B cell (primary cell): ENCODE results near the gene CASK. TPM values are rescaled to one million over a fixed set of nuclear protein-coding genes. Genes with fewer than 3 reads are reported as not detected.

Source experiments
- ATAC-seq: fragments of 200-7000 bp; cut with Tn5 transposase; one replicate; pipeline ENCODE4 v1.10.0; 2021; ENCODE audit warnings: low read depth, mild to moderate bottlenecking, moderate number of reproducible peaks, moderate library complexity
- CTCF ChIA-PET: fragments of 350-600 bp; sonication (Branson Sonifier 250); formaldehyde crosslinking; loops from one replicate; lab custom pipeline; 2021; ENCODE audit warnings: antibody characterized with exemption, inconsistent platforms; lab: Charles Lee
- POLR2A ChIA-PET: fragments of 350-600 bp; sonication (Branson Sonifier 250); formaldehyde crosslinking; loops from one replicate; lab custom pipeline; 2021; ENCODE audit warnings: antibody characterized with exemption; lab: Charles Lee
- DNase-seq: peaks from one replicate; pipeline ENCODE4 v3.0.0; 2013
- H2AFZ ChIP-seq: 2 replicates; pipeline ENCODE4 v1.6.1; 2012; ENCODE audit warnings: mild to moderate bottlenecking, low read depth, low read length; ENCODE audit not compliant: insufficient read depth, poor library complexity, severe bottlenecking
- H3K27ac ChIP-seq, 2 donors: 1 replicate in 1 of 2; 2 replicates in 1 of 2; pipeline ENCODE4 v1.5.1; 2012 to 2013; ENCODE audit warnings: low read length in 2 of 2, mild to moderate bottlenecking in 2 of 2, moderate library complexity in 1 of 2
- H3K27me3 ChIP-seq, 4 experiments: fragments of 200-600 bp in 1 of 4; sonication (generic) in 1 of 4; replicated peaks in 1 of 4; 1 replicate in 2 of 4; 2 replicates in 2 of 4; pipeline versions ENCODE4 v1.6.1 to v1.7.0; 2013 to 2016; ENCODE audit warnings: low read length in 3 of 4, mild to moderate bottlenecking in 2 of 4, mixed read lengths in 1 of 4, moderate library complexity in 1 of 4; ENCODE audit not compliant: insufficient read depth in 4 of 4, control insufficient read depth in 3 of 4; ENCODE audit errors: control extremely low read depth in 1 of 4
- H3K36me3 ChIP-seq, 2 experiments: replicated peaks in 1 of 2; 1 replicate in 1 of 2; 2 replicates in 1 of 2; pipeline versions ENCODE4 v1.6.1 to v1.7.1; 2013; ENCODE audit warnings: low read length in 1 of 2; ENCODE audit not compliant: insufficient read depth in 2 of 2, control insufficient read depth in 1 of 2; ENCODE audit errors: control extremely low read depth in 1 of 2, extremely low read depth in 1 of 2
- H3K4me1 ChIP-seq, 2 donors: fragments of 200-600 bp in 1 of 2; sonication (generic) in 1 of 2; 1 replicate in 1 of 2; 2 replicates in 1 of 2; pipeline versions ENCODE4 v1.5.1 to v1.6.1; 2013 to 2017; ENCODE audit warnings: low read length in 2 of 2; ENCODE audit not compliant: control insufficient read depth in 2 of 2, insufficient read depth in 2 of 2
- H3K4me2 ChIP-seq: replicated peaks from 2 replicates; pipeline ENCODE3; 2012; ENCODE audit warnings: mild to moderate bottlenecking, low read depth, low read length; ENCODE audit not compliant: poor library complexity, severe bottlenecking
- H3K4me3 ChIP-seq, 5 experiments: fragments of 200-600 bp in 1 of 5; sonication (generic) in 1 of 5; 1 replicate in 3 of 5; 2 replicates in 2 of 5; pipeline versions ENCODE4 v1.5.1 to v1.7.0; 2011 to 2016; ENCODE audit warnings: low read length in 4 of 5, mild to moderate bottlenecking in 4 of 5, low read depth in 2 of 5, control low read depth in 1 of 5, moderate library complexity in 1 of 5; ENCODE audit not compliant: insufficient read depth in 1 of 5; ENCODE audit errors: control extremely low read depth in 1 of 5, extremely low read depth in 1 of 5
- H3K79me2 ChIP-seq: fragments of 200-600 bp; sonication (generic); one replicate; pipeline ENCODE4 v1.6.0; 2016; ENCODE audit warnings: low read length; ENCODE audit not compliant: control insufficient read depth, insufficient read depth
- H3K9ac ChIP-seq: fragments of 200-600 bp; sonication (generic); 2 replicates; pipeline ENCODE4 v1.6.1; 2017; ENCODE audit warnings: mild to moderate bottlenecking, low read length, moderate library complexity
- H3K9me3 ChIP-seq, 3 donors: one replicate each; pipeline versions ENCODE4 v1.6.1 to v1.7.1; 2013; ENCODE audit warnings: low read length in 2 of 3; ENCODE audit not compliant: control insufficient read depth in 2 of 3, insufficient read depth in 1 of 3; ENCODE audit errors: control extremely low read depth in 1 of 3
- H4K20me1 ChIP-seq: 2 replicates; pipeline ENCODE4 v1.6.0; 2012; ENCODE audit warnings: mild to moderate bottlenecking, low read length; ENCODE audit not compliant: insufficient read depth, control insufficient read depth, poor library complexity, severe bottlenecking
- H3K27ac Mint-ChIP-seq: one replicate; pipeline ENCODE4 v1.8.0; 2021; ENCODE audit warnings: mixed read lengths
- H3K27me3 Mint-ChIP-seq: one replicate; pipeline ENCODE4 v1.8.0; 2021; ENCODE audit warnings: mixed read lengths
- H3K4me1 Mint-ChIP-seq: one replicate; pipeline ENCODE4 v1.8.0; 2021; ENCODE audit warnings: mixed read lengths
- H3K4me3 Mint-ChIP-seq: one replicate; pipeline ENCODE4 v1.8.0; 2021; ENCODE audit warnings: mixed read lengths
- H3K9me3 Mint-ChIP-seq: one replicate; pipeline ENCODE4 v1.8.0; 2022; ENCODE audit warnings: mixed read lengths; ENCODE audit not compliant: insufficient read depth
- CTCF ChIP-seq: fragments of 200-600 bp; IDR thresholded peaks from one replicate; pipeline ENCODE4 v1.8.0; 2022; ENCODE audit warnings: antibody characterized with exemption, mild to moderate bottlenecking
- EZH2 ChIP-seq: IDR thresholded peaks from 2 replicates; pipeline ENCODE4 v1.6.1; 2012; ENCODE audit warnings: borderline replicate concordance, low read depth, mild to moderate bottlenecking, moderate library complexity, low read length; ENCODE audit not compliant: insufficient read depth, poor library complexity, severe bottlenecking
- WGBS: methylation state at CpG from one replicate; pipeline ENCODE4 v1.1.5; 2013; ENCODE audit warnings: missing lambda C conversion rate; ENCODE audit not compliant: insufficient coverage; 5-methylcytosine and 5-hydroxymethylcytosine counted together
- intact Hi-C: fragments of 100-400 bp; cut with micrococcal nuclease; formaldehyde crosslinking; loops from one replicate; pipeline ENCODE4 v1.10.0; 2022
- polyA plus RNA-seq: library from polyadenylated mRNA; depleted of rRNA; stranded (reverse); fragments of >200 nt; gene quantifications from 2 replicates; pipeline ENCODE4 v1.2.3, GENCODE V29; 2012
- total RNA-seq, 2 donors: library from RNA; stranded (reverse); fragments of 120-200 nt in 1 of 2; gene quantifications; 1 replicate in 1 of 2; 2 replicates in 1 of 2; pipeline versions ENCODE4 v1.2.3 to v1.2.4, GENCODE V29; 2013 to 2022

CASK gene
- total and polyA plus RNA-seq, 2 donors (not counting 1 experiment from before 2014, with no cell fraction given) = 14.2 to 50.4 TPM

GRCh38 chrX:41553688-41554087 lies 369.7 kb downstream of the CASK start:
- ChIA-PET POLR2A (no interaction called here), CTCF (no interaction called here)
- H3K4me3 ChIP-seq = no peak overlapping the region
- no peaks in the 10 kb centered on the region for H3K9me3 ChIP-seq
- H3K9me3 Mint-ChIP-seq = no peaks in the 10 kb centered on the region
- no peak overlapping the region for H2AFZ ChIP-seq
- peaks cover 2 to 5% of the 10 kb centered on the region in 2 experiments for H3K36me3 ChIP-seq
- H4K20me1 ChIP-seq = no peaks in the 10 kb centered on the region
- H3K79me2 ChIP-seq = no peaks in the 10 kb centered on the region
- H3K27me3 Mint-ChIP-seq = no peaks in the 10 kb centered on the region
- H3K4me1 ChIP-seq = peaks cover 0 to 1% of the 10 kb centered on the region in 2 donors
- WGBS = no CpG with 5 or more reads among the region's 6 CpGs
- no peak overlapping the region for H3K9ac ChIP-seq
- H3K4me2 ChIP-seq = no peak overlapping the region
- H3K27ac Mint-ChIP-seq = no peak overlapping the region
- peaks cover 4% of the 10 kb centered on the region for H3K4me1 Mint-ChIP-seq
- H3K4me3 Mint-ChIP-seq = no peak overlapping the region
- intact Hi-C loops = no loop called here
- ATAC-seq (no peak), DNase-seq (no peak)
- H3K27ac ChIP-seq = no peak overlapping the region
- TF ChIP-seq EZH2 = no peak
- TF ChIP-seq CTCF = no peak
- no peaks in the 10 kb centered on the region for H3K27me3 ChIP-seq

GRCh38 chrX:41548411-41548810 lies 374.9 kb downstream of the CASK start:
- no peak overlapping the region for H3K4me2 ChIP-seq
- POLR2A ChIA-PET = no interaction called here
- no peak overlapping the region for H3K9ac ChIP-seq
- no peaks in the 10 kb centered on the region for H3K4me1 ChIP-seq
- Mint-ChIP-seq H3K27ac (no peak overlapping the region), H3K4me1 (no peaks in the 10 kb centered on the region), H3K9me3 (no peaks in the 10 kb centered on the region), H3K27me3 (no peaks in the 10 kb centered on the region), H3K4me3 (no peak overlapping the region)
- no peaks in the 10 kb centered on the region for H3K79me2 ChIP-seq
- H3K27ac ChIP-seq = no peak overlapping the region
- no peaks in the 10 kb centered on the region for H4K20me1 ChIP-seq
- no peak for DNase-seq
- CTCF ChIA-PET = no interaction called here
- no peaks in the 10 kb centered on the region for H3K27me3 ChIP-seq
- TF ChIP-seq EZH2 (no peak), CTCF (no peak)
- no peak overlapping the region for H2AFZ ChIP-seq
- H3K36me3 ChIP-seq = peaks cover 2 to 5% of the 10 kb centered on the region in 2 experiments
- whole genome bisulfite sequencing = no CpG with 5 or more reads among the region's 4 CpGs
- no peak overlapping the region for H3K4me3 ChIP-seq
- intact Hi-C loops = no loop called here
- H3K9me3 ChIP-seq = no peaks in the 10 kb centered on the region
- no peak for ATAC-seq
